OCI-LY3 (cell line): ENCODE results near the gene MMP2.

Experiments
- H2AFZ ChIP-seq: fragments of 200-600, 300-600 bp; shearing (Covaris generic); 2 replicates; pipeline ENCODE4 v1.6.0; 2014; ENCODE audit warnings: antibody characterized with exemption, low read depth, low read length
- H3K27ac ChIP-seq: fragments of 200-600, 300-600 bp; sonication (generic); 2 replicates; pipeline ENCODE4 v1.5.1; 2014; ENCODE audit warnings: mild to moderate bottlenecking, low read length, moderate library complexity, mixed read lengths
- H3K27me3 ChIP-seq: fragments of 200-600, 300-600 bp; sonication (generic); 2 replicates; pipeline ENCODE4 v1.6.1; 2014; ENCODE audit warnings: low read depth, low read length, mixed read lengths
- H3K36me3 ChIP-seq: fragments of 200-600, 300-600 bp; sonication (generic); replicated peaks from 2 replicates; pipeline ENCODE3; 2014; ENCODE audit warnings: low read depth, low read length, mixed read lengths
- H3K4me1 ChIP-seq: fragments of 300-600, 200-600 bp; sonication (generic); 2 replicates; pipeline ENCODE4 v1.6.1; 2014; ENCODE audit warnings: low read length, mixed read lengths
- H3K4me2 ChIP-seq: fragments of 200-600, 300-600 bp; sonication (generic); 2 replicates; pipeline ENCODE4 v1.6.1; 2014; ENCODE audit warnings: low read length, mixed read lengths
- H3K4me3 ChIP-seq: fragments of 300-600, 200-600 bp; sonication (generic); 2 replicates; pipeline ENCODE4 v1.5.1; 2014; ENCODE audit warnings: antibody characterized with exemption, mild to moderate bottlenecking, low read length, moderate library complexity
- H3K79me2 ChIP-seq: fragments of 300-600, 200-600 bp; shearing (Covaris generic); 2 replicates; pipeline ENCODE4 v1.6.1; 2014; ENCODE audit warnings: mild to moderate bottlenecking, low read length, mixed read lengths
- H3K9ac ChIP-seq: fragments of 300-600, 200-600 bp; shearing (Covaris generic); 2 replicates; pipeline ENCODE4 v1.6.0; 2014; ENCODE audit warnings: mild to moderate bottlenecking, low read length, moderate library complexity
- H3K9me3 ChIP-seq: fragments of 200-600, 300-600 bp; shearing (Covaris generic); 2 replicates; pipeline ENCODE4 v1.6.1; 2014; ENCODE audit warnings: low read length, mixed read lengths; ENCODE audit not compliant: insufficient read depth
- H4K20me1 ChIP-seq: fragments of 200-600, 300-600 bp; sonication (generic); 2 replicates; pipeline ENCODE4 v1.6.1; 2016; ENCODE audit warnings: low read length, mixed read lengths; ENCODE audit not compliant: insufficient read depth
- CTCF ChIP-seq: fragments of 200-600, 300-600 bp; sonication (generic); IDR thresholded peaks from 2 replicates; pipeline ENCODE4 v1.5.1; 2014; ENCODE audit warnings: antibody characterized with exemption, low read length, low read depth
- EZH2phosphoT487 ChIP-seq: fragments of 200-600 bp; shearing (Covaris generic); IDR thresholded peaks from 2 replicates; pipeline ENCODE4 v1.6.1; 2018; ENCODE audit warnings: antibody characterized with exemption, mixed run types, low read depth

MMP2 gene

GRCh38 chr16:55515111-55515510 lies 36.1 kb downstream of the MMP2 start:
- TF ChIP-seq CTCF (no peak), EZH2phosphoT487 (no peak)
- Histone ChIP-seq H3K27ac (no peak overlapping the region), H3K4me1 (no peaks in the 10 kb centered on the region), H3K4me2 (no peak overlapping the region), H3K79me2 (no peaks in the 10 kb centered on the region), H3K4me3 (no peak overlapping the region), H4K20me1 (no peaks in the 10 kb centered on the region), H3K9ac (no peak overlapping the region), H3K36me3 (no peaks in the 10 kb centered on the region), H3K27me3 (no peaks in the 10 kb centered on the region), H2AFZ (no peak overlapping the region), H3K9me3 (0 out of 2 replicates have a peak, but pooled peaks cover 4% of the 10 kb centered on the region)

- Histone ChIP-seq H2AFZ (no peak overlapping the region), H3K9me3 (no peaks in the 10 kb centered on the region; the same call in 1 of the 2 replicates), H3K4me1 (no peaks in the 10 kb centered on the region), H3K36me3 (no peaks in the 10 kb centered on the region), H3K4me2 (no peak overlapping the region), H3K27ac (no peak overlapping the region), H3K4me3 (no peak overlapping the region), H3K9ac (no peak overlapping the region), H4K20me1 (no peaks in the 10 kb centered on the region), H3K79me2 (no peaks in the 10 kb centered on the region), H3K27me3 (no peaks in the 10 kb centered on the region)
- TF ChIP-seq CTCF, result no peak
- TF ChIP-seq EZH2phosphoT487, result no peak
Measured at GRCh38 chr16:55521792-55522191, 42.8 kb downstream of the MMP2 start.

- no peak overlapping the region for H3K9ac ChIP-seq
- no peaks in the 10 kb centered on the region for H3K79me2 ChIP-seq
- no peak overlapping the region for H3K4me3 ChIP-seq
- H3K9me3 ChIP-seq, result no peaks in the 10 kb centered on the region; the same call in 1 of the 2 replicates
- H3K27me3 ChIP-seq, result 0 out of 2 replicates have a peak, but pooled peaks cover 4% of the 10 kb centered on the region
- H2AFZ ChIP-seq, result no peak overlapping the region
- H3K4me2 ChIP-seq, result no peak overlapping the region
- H3K4me1 ChIP-seq, result no peaks in the 10 kb centered on the region
- no peaks in the 10 kb centered on the region for H4K20me1 ChIP-seq
- TF ChIP-seq EZH2phosphoT487, result no peak
- TF ChIP-seq CTCF, result no peak
- H3K36me3 ChIP-seq, result no peaks in the 10 kb centered on the region
- no peak overlapping the region for H3K27ac ChIP-seq
Measured at GRCh38 chr16:55526441-55526840, 47.4 kb downstream of the MMP2 start.

- H3K4me3 ChIP-seq, result no peak overlapping the region
- H3K9me3 ChIP-seq, result no peaks in the 10 kb centered on the region
- H4K20me1 ChIP-seq, result no peaks in the 10 kb centered on the region
- no peak overlapping the region for H3K9ac ChIP-seq
- no peak overlapping the region for H3K27ac ChIP-seq
- H3K27me3 ChIP-seq, result 0 out of 2 replicates have a peak, but pooled peaks cover 4% of the 10 kb centered on the region
- no peaks in the 10 kb centered on the region for H3K79me2 ChIP-seq
- no peak overlapping the region for H3K4me2 ChIP-seq
- no peaks in the 10 kb centered on the region for H3K36me3 ChIP-seq
- H3K4me1 ChIP-seq, result no peaks in the 10 kb centered on the region
- TF ChIP-seq EZH2phosphoT487 (no peak), CTCF (no peak)
- no peak overlapping the region for H2AFZ ChIP-seq
Measured at GRCh38 chr16:55527885-55528284, 48.9 kb downstream of the MMP2 start.
